Esophagus squamous epithelium (tissue), 5 donors: ENCODE data around the gene DTX3L. TPM values are rescaled to one million over a fixed set of nuclear protein-coding genes. Genes with fewer than 3 reads are reported as not detected.

ENCODE experiments used
- DNase-seq: peaks from one replicate; lab custom pipeline; 2025; lab: John Stamatoyannopoulos, UW
- H3K27ac ChIP-seq, 4 donors: fragments of 200-600 bp; sonication (generic); one replicate each; pipeline ENCODE4 v1.5.1; 2016 to 2019; ENCODE audit warnings: mild to moderate bottlenecking in 1 of 4
- H3K27me3 ChIP-seq, 4 donors: fragments of 200-600 bp; sonication (generic); 1 replicate in 3 of 4; 2 replicates in 1 of 4; pipeline versions ENCODE4 v1.5.1 to v1.6.0; 2017 to 2021; ENCODE audit warnings: antibody characterized with exemption in 1 of 4
- H3K36me3 ChIP-seq, 3 donors: fragments of 200-600 bp; sonication (generic); one replicate each; pipeline ENCODE4 v1.5.1; 2016 to 2019
- H3K4me1 ChIP-seq, 3 donors: fragments of 200-600 bp; sonication (generic); one replicate each; pipeline ENCODE4 v1.5.1; 2017 to 2019
- H3K4me3 ChIP-seq, 4 donors: fragments of 200-600 bp; sonication (generic); 1 replicate in 3 of 4; 2 replicates in 1 of 4; pipeline ENCODE4 v1.5.1; 2016 to 2019; ENCODE audit warnings: mild to moderate bottlenecking in 2 of 4, moderate library complexity in 1 of 4
- H3K9me3 ChIP-seq, 3 donors: fragments of 200-600 bp; sonication (generic); one replicate each; pipeline ENCODE4 v1.5.1; 2016 to 2019
- POLR2A ChIP-seq, 4 donors: fragments of 450-650 bp; IDR thresholded peaks; one replicate each; pipeline ENCODE4 v1.6.1; 2017; ENCODE audit warnings: antibody characterized with exemption in 4 of 4, mild to moderate bottlenecking in 4 of 4, moderate library complexity in 3 of 4
- WGBS, 2 donors: methylation state at CpG; one replicate each; pipeline ENCODE4 v1.1.5; 2018; 5-methylcytosine and 5-hydroxymethylcytosine counted together
- intact Hi-C: fragments of 100-400 bp; cut with DNase I; formaldehyde crosslinking; loops from one replicate; pipeline ENCODE4 v1.15.0; 2022
- total RNA-seq, 4 donors: library from RNA; depleted of rRNA; stranded (reverse); fragments of >200 nt; gene quantifications; one replicate each; pipeline ENCODE4 v1.1.0, GENCODE V29; 2016
- TF ChIP-seq, protein P1 (sequence below), 6 experiments: fragments of 450-650 bp in 4 of 6; fragments of 200-600 bp in 2 of 6; sonication (generic) in 2 of 6; IDR thresholded peaks; one replicate each; pipeline ENCODE4 v1.5.1; 2016 to 2019; ENCODE audit warnings: antibody characterized with exemption in 6 of 6, mild to moderate bottlenecking in 4 of 6, moderate library complexity in 4 of 6
- donor health status: DM: yes; HTN: yes; CAD: no.

The DTX3L gene
- total RNA-seq, 4 donors from 2014 or later = 17.8 to 25.8 (median 19.9) TPM

DNA sequence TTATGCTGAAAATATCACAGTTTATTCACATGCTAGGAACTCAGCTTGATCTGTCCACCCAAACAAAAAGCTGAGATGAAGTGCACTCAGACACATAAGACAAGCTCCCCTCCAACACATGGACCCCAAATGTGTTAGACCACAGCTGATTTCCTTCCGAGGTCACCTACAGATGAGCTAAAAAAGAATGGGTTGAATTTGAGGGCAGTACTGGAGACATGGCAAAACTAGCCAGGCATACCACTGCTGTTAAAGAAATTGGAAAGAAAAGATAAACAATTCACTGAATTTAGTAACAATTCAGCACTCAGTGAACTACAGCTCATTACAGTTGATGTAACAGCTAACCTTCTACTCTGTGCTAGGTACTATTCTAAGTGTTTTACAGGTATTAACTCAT, 15.5 kb upstream of the DTX3L start:
- TF ChIP-seq POLR2A (IDR thresholded peaks at IDR 0.05) = no peak
- TF ChIP-seq, protein P1, sequence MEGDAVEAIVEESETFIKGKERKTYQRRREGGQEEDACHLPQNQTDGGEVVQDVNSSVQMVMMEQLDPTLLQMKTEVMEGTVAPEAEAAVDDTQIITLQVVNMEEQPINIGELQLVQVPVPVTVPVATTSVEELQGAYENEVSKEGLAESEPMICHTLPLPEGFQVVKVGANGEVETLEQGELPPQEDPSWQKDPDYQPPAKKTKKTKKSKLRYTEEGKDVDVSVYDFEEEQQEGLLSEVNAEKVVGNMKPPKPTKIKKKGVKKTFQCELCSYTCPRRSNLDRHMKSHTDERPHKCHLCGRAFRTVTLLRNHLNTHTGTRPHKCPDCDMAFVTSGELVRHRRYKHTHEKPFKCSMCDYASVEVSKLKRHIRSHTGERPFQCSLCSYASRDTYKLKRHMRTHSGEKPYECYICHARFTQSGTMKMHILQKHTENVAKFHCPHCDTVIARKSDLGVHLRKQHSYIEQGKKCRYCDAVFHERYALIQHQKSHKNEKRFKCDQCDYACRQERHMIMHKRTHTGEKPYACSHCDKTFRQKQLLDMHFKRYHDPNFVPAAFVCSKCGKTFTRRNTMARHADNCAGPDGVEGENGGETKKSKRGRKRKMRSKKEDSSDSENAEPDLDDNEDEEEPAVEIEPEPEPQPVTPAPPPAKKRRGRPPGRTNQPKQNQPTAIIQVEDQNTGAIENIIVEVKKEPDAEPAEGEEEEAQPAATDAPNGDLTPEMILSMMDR (IDR thresholded peaks at IDR 0.05) = no peak
- H3K9me3 ChIP-seq = no peaks in the 10 kb centered on the region
- no peaks in the 10 kb centered on the region for H3K27me3 ChIP-seq
- DNase-seq = no peak
- no peak overlapping the region for H3K4me3 ChIP-seq
- no peak overlapping the region for H3K27ac ChIP-seq
- intact Hi-C loops = no loop called here
- WGBS, 2 donors = 88 to 100% methylated on average over 1 of the region's 1 CpG
- no peaks in the 10 kb centered on the region for H3K4me1 ChIP-seq
- peaks cover 5 to 98% (median 12%) of the 10 kb centered on the region in 3 donors for H3K36me3 ChIP-seq

DNA sequence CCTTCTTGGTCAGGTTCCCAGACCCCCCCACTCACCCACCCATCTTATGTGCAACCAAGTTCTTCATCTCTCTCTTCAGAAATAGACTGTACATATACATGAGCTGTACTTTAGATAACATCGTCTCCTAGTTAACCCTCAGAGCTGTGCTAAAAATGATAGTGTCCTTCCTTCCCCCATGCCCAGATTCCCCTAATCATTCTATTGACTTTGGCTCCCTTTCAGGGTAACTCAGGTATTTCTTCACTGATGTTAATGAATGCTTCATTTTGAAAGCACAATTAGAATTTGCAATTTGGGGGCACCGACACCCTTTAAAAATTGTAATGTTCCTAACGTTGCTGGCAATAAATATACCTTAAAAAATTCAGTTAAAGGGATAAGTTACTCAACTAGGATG, 11.0 kb upstream of the DTX3L start:
- Histone ChIP-seq H3K4me3 (no peak overlapping the region), H3K36me3 (peaks cover 10 to 99% (median 20%) of the 10 kb centered on the region in 3 donors), H3K4me1 (no peaks in the 10 kb centered on the region), H3K9me3 (no peaks in the 10 kb centered on the region), H3K27ac (no peak overlapping the region), H3K27me3 (no peaks in the 10 kb centered on the region)
- TF ChIP-seq, protein P1 (IDR thresholded peaks at IDR 0.05) = no peak
- no peak for TF ChIP-seq POLR2A (IDR thresholded peaks at IDR 0.05)
- DNase-seq = no peak
- intact Hi-C loops = no loop called here
- 61 to 74% methylated on average over 3 of the region's 3 CpGs for WGBS, 2 donors

DNA sequence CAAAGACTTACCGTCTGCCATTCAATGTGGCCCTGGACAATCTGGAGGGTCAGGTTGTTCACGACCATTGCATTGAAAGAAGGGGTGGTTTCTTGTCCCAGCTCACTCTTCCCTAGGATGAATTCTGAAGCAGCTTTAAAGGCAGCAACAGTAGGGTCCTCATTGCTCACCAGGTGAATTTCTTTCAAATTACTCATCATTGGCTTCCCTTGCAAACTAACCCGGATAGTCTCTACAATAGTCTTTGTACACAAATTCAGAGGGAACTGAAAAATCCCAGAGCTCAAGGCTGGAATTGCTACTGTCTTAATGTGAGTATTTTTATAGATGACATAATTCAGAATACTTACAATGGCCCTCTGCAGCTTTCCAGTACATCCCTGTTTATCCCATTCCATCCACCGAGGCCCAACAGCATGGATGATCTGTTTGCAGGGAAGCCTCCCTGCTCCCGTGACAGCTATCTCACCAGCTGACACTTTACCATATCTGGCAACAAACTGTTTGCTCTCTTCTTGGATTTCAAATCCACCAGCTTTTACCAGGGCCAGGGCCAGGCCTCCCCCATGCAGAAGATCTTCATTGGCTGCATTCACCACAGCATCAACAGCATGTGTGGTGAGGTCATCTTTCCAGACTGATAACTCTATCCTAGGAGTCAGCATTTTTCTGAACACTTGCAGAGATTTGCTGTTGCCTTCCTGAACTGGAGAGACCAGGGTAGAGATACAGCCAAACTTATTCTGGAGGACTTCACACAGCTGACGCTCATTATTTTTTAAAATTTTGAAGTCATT, 8.7 kb upstream of the DTX3L start:
- no peaks in the 10 kb centered on the region for H3K27me3 ChIP-seq
- no peak for DNase-seq
- no peak overlapping the region for H3K27ac ChIP-seq
- H3K36me3 ChIP-seq = peaks cover 14 to 91% (median 20%) of the 10 kb centered on the region in 3 donors
- 81 to 89% methylated on average over 6 of the region's 6 CpGs for WGBS, 2 donors
- no peak for TF ChIP-seq POLR2A (IDR thresholded peaks at IDR 0.05)
- TF ChIP-seq, protein P1 (IDR thresholded peaks at IDR 0.05) = no peak
- H3K9me3 ChIP-seq = no peaks in the 10 kb centered on the region
- intact Hi-C loops = no loop called here
- no peaks in the 10 kb centered on the region for H3K4me1 ChIP-seq
- no peak overlapping the region for H3K4me3 ChIP-seq

DNA sequence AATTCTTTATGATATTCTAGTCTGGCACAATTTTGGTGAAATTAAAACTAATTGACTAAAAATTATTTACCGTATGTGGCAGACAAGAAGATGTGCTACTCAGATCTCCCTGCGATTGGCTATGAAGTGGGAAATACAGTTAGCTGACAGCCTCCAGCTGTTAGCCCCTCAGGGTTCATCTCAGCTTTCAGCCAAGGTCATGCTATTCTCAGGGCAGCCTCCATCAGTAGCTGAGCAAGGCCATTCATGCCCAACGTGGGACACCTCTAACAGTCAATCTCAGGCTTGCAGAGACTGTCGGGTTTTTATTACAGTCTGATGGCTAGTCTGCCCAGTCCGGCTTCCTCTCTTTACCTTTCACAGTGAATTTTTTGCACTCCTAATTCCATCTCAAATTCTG, 6.8 kb upstream of the DTX3L start:
- Histone ChIP-seq H3K27ac (no peak overlapping the region), H3K36me3 (peaks cover 14 to 72% (median 15%) of the 10 kb centered on the region in 3 donors), H3K9me3 (no peaks in the 10 kb centered on the region), H3K4me1 (peaks cover under 1 to 17% (median 4%) of the 10 kb centered on the region in 3 donors), H3K27me3 (no peaks in the 10 kb centered on the region), H3K4me3 (no peak overlapping the region)
- TF ChIP-seq POLR2A (IDR thresholded peaks at IDR 0.05) = no peak
- TF ChIP-seq, protein P1 (IDR thresholded peaks at IDR 0.05) = no peak
- intact Hi-C loops = no loop called here
- 91 to 92% methylated on average over 5 of the region's 5 CpGs for WGBS, 2 donors
- no peak for DNase-seq

DNA sequence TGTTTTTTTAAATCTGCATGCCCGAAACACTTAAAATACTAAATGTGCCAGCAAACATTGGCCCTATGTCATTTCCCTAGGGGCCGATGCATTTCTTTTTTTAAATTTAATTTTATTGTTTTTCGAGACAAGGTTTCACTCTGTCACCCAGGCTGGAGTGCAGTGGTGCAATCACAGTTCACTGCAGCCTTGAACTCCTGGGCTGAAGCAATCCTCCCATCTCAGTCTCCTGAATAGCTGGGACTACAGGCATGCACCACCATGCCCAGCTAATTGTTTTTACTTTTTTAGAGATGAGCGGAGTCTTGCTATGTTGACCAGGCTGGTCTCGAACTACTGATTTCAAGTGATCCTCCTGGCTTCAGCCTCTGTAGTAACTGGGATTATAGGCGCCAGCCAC, 5.5 kb upstream of the DTX3L start:
- Histone ChIP-seq H3K27me3 (no peaks in the 10 kb centered on the region), H3K9me3 (no peaks in the 10 kb centered on the region), H3K36me3 (peaks cover 14 to 60% (median 15%) of the 10 kb centered on the region in 3 donors), H3K4me3 (no peak overlapping the region), H3K27ac (no peak overlapping the region), H3K4me1 (peaks cover 9 to 30% (median 12%) of the 10 kb centered on the region in 3 donors)
- no peak for DNase-seq
- WGBS, 2 donors = 86 to 93% methylated on average over 5 to 6 of the region's 6 CpGs
- TF ChIP-seq POLR2A (IDR thresholded peaks at IDR 0.05) = no peak
- TF ChIP-seq, protein P1 (IDR thresholded peaks at IDR 0.05) = no peak
- intact Hi-C loops = no loop called here
